NCI-H1694 treated with DMSO at 0.1 percent for 48 hours (cell line): ENCODE data around the gene DUS1L.

Experiments used
- DNase-seq: peaks from one replicate; lab custom pipeline; 2025; lab: John Stamatoyannopoulos, UW

DUS1L gene

GRCh38 chr17:82087961-82088837 is 22.6 kb upstream of the DUS1L start:
- DNase-seq, result no peak

GRCh38 chr17:82086941-82087906 is 21.6 kb upstream of the DUS1L start:
- no peak for DNase-seq

- DNase-seq, result no peak
Measured at GRCh38 chr17:82085931-82086764, 20.5 kb upstream of the DUS1L start.

- no peak for DNase-seq
Measured at GRCh38 chr17:82085031-82085861, 19.6 kb upstream of the DUS1L start.

GRCh38 chr17:82084373-82085030 is 18.9 kb upstream of the DUS1L start:
- no peak for DNase-seq

- DNase-seq, result no peak
Measured at GRCh38 chr17:82083533-82084359, 18.1 kb upstream of the DUS1L start.

GRCh38 chr17:82083009-82083408 is 17.4 kb upstream of the DUS1L start:
- DNase-seq, result no peak

- no peak for DNase-seq
Measured at GRCh38 chr17:82082456-82082855, 16.9 kb upstream of the DUS1L start.

GRCh38 chr17:82081966-82082365 is 16.4 kb upstream of the DUS1L start:
- no peak for DNase-seq

GRCh38 chr17:82081546-82081945 is 15.9 kb upstream of the DUS1L start:
- no peak for DNase-seq

- no peak for DNase-seq
Measured at GRCh38 chr17:82080789-82081464, 15.3 kb upstream of the DUS1L start.

GRCh38 chr17:82080048-82080788 is 14.6 kb upstream of the DUS1L start:
- no peak for DNase-seq

- no peak for DNase-seq
Measured at GRCh38 chr17:82079001-82079677, 13.5 kb upstream of the DUS1L start.

GRCh38 chr17:82078433-82078832 is 12.8 kb upstream of the DUS1L start:
- DNase-seq, result no peak

GRCh38 chr17:82077617-82078358 is 12.2 kb upstream of the DUS1L start:
- no peak for DNase-seq

- no peak for DNase-seq
Measured at GRCh38 chr17:82076785-82077591, 11.4 kb upstream of the DUS1L start.
